ENCODE results near the gene MARCHF6.
A peak's percentile ranks its signal among the peaks of the same experiment; 100 is the strongest.
"Not testable (repeated sequence)": the region's sequence is repeated elsewhere in the genome, so short reads cannot be mapped to it uniquely, and the experiment has no call there.

MARCHF6 gene

DNA sequence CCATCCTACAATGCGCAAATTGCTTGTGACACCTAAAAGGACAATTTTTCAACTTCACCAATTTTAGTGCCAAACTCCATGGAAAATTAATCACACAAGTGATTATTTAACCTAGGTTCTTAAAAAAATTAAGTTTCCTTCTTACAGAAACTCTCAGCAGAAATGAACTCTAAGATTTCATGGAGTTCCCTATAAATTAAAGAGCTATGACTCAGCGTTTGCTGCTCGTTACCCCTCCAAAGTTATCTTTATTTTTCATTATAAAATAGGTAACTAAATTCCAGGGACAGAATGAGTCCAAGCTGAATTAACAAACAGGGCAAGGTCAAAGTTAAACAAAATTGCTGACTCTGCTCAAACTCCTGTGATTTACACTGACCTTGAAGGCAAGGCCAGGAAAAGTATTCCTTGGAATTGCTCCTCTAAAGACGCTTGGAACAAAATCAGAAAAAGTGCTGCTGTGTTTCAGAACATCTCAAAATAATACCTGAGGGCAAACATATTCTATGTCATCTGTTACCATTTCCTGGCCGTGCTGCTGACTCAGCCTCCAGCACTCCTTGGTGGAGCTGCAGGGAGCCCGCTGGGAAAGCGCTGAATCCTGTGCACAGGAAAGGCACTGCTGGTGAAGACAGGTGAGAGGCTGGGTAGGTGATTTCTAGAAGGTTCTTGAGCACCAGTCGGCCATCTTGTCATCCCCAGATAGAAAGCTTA lies 43.3 kb upstream of the MARCHF6 start (continued):
- 0 out of 2 replicates have a peak, but pooled peaks have one; percentile 45 for TF ChIP-seq ZNF2 (tag by site-specific recombination; IDR thresholded peaks at IDR 0.05)
- no peak for TF ChIP-seq ZNF362 (tag by site-specific recombination; IDR thresholded peaks at IDR 0.05)
- no peak for TF ChIP-seq HOXD13 (CRISPR knock-in tag; IDR thresholded peaks at IDR 0.05; ENCODE audit: borderline replicate concordance)
- peak; percentile 79 for TF ChIP-seq ZNF629 (tag by site-specific recombination; IDR thresholded peaks at IDR 0.05)
- TF ChIP-seq OVOL3 (tag by site-specific recombination; IDR thresholded peaks at IDR 0.05): no peak
- TF ChIP-seq ZNF24 (tag by site-specific recombination; IDR thresholded peaks at IDR 0.05): no peak

- not testable (repeated sequence) for H3K4me1 ChIP-seq (ENCODE audit: control insufficient read depth, insufficient read depth, low read length); H3K36me3 ChIP-seq (ENCODE audit: control insufficient read depth in 2 of 2, insufficient read depth in 1 of 2, low read length in 2 of 2); H3K9me3 ChIP-seq (ENCODE audit: control insufficient read depth, insufficient read depth, low read depth, low read length); H3K27ac ChIP-seq (ENCODE audit: extremely low read depth, low read depth, low read length); H3K4me3 ChIP-seq (ENCODE audit: low read depth, low read length)
- TF ChIP-seq PRDM1 (tag by site-specific recombination; IDR thresholded peaks at IDR 0.05): 0 out of 2 replicates have a peak, but pooled peaks have one; percentile 2
- ChIA-PET POLR2A (interaction anchor here (0.9 kb wide), 1 partner anchor 42 kb away, joined by 6 read pairs; the partner anchor contains the start of gene MARCHF6), CTCF (interaction anchor here (0.7 to 1.8 kb wide), 5 partner anchors 13 to 422 kb away, joined by 3 to 6 read pairs (median 3); no protein-coding TSS in a partner anchor)
Observed at GRCh38 chr5:10310835-10311570, 42.5 kb upstream of the MARCHF6 start.

- POLR2A ChIA-PET: no interaction called here
- TF ChIP-seq EGR2 (tag by site-specific recombination; IDR thresholded peaks at IDR 0.05; ENCODE audit: low read depth) (peak; percentile 27; the same call in 1 of the 2 replicates), REPIN1 (tag by site-specific recombination; IDR thresholded peaks at IDR 0.05; ENCODE audit: low read depth) (no peak), ZNF596 (tag by site-specific recombination; IDR thresholded peaks at IDR 0.05) (peak; percentile 78; the same call in 1 of the 2 replicates), ZNF394 (tag by site-specific recombination; IDR thresholded peaks at IDR 0.05; ENCODE audit: borderline replicate concordance) (no peak)
- TF ChIP-seq, protein P1, sequence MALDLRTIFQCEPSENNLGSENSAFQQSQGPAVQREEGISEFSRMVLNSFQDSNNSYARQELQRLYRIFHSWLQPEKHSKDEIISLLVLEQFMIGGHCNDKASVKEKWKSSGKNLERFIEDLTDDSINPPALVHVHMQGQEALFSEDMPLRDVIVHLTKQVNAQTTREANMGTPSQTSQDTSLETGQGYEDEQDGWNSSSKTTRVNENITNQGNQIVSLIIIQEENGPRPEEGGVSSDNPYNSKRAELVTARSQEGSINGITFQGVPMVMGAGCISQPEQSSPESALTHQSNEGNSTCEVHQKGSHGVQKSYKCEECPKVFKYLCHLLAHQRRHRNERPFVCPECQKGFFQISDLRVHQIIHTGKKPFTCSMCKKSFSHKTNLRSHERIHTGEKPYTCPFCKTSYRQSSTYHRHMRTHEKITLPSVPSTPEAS (tag by site-specific recombination; IDR thresholded peaks at IDR 0.05): 0 out of 2 replicates have a peak, but pooled peaks have one; percentile 50
- TF ChIP-seq, protein P2, sequence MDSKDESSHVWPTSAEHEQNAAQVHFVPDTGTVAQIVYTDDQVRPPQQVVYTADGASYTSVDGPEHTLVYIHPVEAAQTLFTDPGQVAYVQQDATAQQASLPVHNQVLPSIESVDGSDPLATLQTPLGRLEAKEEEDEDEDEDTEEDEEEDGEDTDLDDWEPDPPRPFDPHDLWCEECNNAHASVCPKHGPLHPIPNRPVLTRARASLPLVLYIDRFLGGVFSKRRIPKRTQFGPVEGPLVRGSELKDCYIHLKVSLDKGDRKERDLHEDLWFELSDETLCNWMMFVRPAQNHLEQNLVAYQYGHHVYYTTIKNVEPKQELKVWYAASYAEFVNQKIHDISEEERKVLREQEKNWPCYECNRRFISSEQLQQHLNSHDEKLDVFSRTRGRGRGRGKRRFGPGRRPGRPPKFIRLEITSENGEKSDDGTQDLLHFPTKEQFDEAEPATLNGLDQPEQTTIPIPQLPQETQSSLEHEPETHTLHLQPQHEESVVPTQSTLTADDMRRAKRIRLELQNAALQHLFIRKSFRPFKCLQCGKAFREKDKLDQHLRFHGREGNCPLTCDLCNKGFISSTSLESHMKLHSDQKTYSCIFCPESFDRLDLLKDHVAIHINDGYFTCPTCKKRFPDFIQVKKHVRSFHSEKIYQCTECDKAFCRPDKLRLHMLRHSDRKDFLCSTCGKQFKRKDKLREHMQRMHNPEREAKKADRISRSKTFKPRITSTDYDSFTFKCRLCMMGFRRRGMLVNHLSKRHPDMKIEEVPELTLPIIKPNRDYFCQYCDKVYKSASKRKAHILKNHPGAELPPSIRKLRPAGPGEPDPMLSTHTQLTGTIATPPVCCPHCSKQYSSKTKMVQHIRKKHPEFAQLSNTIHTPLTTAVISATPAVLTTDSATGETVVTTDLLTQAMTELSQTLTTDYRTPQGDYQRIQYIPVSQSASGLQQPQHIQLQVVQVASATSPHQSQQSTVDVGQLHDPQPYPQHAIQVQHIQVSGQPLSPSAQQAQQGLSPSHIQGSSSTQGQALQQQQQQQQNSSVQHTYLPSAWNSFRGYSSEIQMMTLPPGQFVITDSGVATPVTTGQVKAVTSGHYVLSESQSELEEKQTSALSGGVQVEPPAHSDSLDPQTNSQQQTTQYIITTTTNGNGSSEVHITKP (tag by site-specific recombination; IDR thresholded peaks at IDR 0.05): 0 out of 2 replicates have a peak, but pooled peaks have one; percentile 11
- CTCF ChIA-PET: interaction anchor here (0.6 to 1.5 kb wide), 2 partner anchors 9 to 28 kb away, joined by 3 read pairs; no protein-coding TSS in a partner anchor
- no peak overlapping the region for H3K4me3 ChIP-seq (ENCODE audit: low read depth, low read length)
- H3K4me1 ChIP-seq (ENCODE audit: control insufficient read depth, insufficient read depth, low read length): peaks cover 7% of the 10 kb centered on the region; the same call in 1 of the 2 replicates
- H3K9me3 ChIP-seq (ENCODE audit: control insufficient read depth, insufficient read depth, low read depth, low read length): no peaks in the 10 kb centered on the region
- H3K36me3 ChIP-seq (ENCODE audit: control insufficient read depth in 2 of 2, insufficient read depth in 1 of 2, low read length in 2 of 2): no peaks in the 10 kb centered on the region
- H3K27ac ChIP-seq (ENCODE audit: extremely low read depth, low read depth, low read length): no peak overlapping the region
Observed at GRCh38 chr5:10311595-10312425, 41.7 kb upstream of the MARCHF6 start.

Measured in HEK293 (cell line).